Testis (tissue), 3 donors: ENCODE measurements around the gene ATP11A. TPM values are rescaled to one million over a fixed set of nuclear protein-coding genes. Genes with fewer than 3 reads are reported as not detected.

Experiments used
- DNase-seq: peaks from one replicate; pipeline ENCODE4 v3.0.0-alpha.2; 2019
- H3K27ac ChIP-seq, 2 donors: fragments of 200-600 bp; sonication (generic); one replicate each; pipeline ENCODE4 v1.5.1; 2019
- H3K27me3 ChIP-seq: fragments of 200-600 bp; sonication (generic); one replicate; pipeline ENCODE4 v1.5.1; 2019
- H3K36me3 ChIP-seq: fragments of 200-600 bp; sonication (generic); one replicate; pipeline ENCODE4 v1.5.1; 2017; ENCODE audit warnings: low read depth; ENCODE audit errors: missing control alignments
- H3K4me1 ChIP-seq: fragments of 200-600 bp; sonication (generic); one replicate; pipeline ENCODE4 v1.5.1; 2019
- H3K4me3 ChIP-seq, 2 donors: fragments of 200-600 bp; sonication (generic); one replicate each; pipeline ENCODE4 v1.5.1; 2017 to 2019
- H3K9me3 ChIP-seq: fragments of 200-600 bp; sonication (generic); one replicate; pipeline ENCODE4 v1.5.1; 2017
- CTCF ChIP-seq, 3 experiments: fragments of 450-650 bp in 2 of 3; fragments of 200-600 bp in 1 of 3; sonication (generic) in 1 of 3; IDR thresholded peaks; one replicate each; pipeline ENCODE4 v1.5.1; 2016 to 2019; ENCODE audit warnings: antibody characterized with exemption in 3 of 3, mild to moderate bottlenecking in 2 of 3, moderate library complexity in 1 of 3
- POLR2A ChIP-seq: fragments of 450-650 bp; IDR thresholded peaks from one replicate; pipeline ENCODE4 v1.6.1; 2017; ENCODE audit warnings: antibody characterized with exemption, mild to moderate bottlenecking, moderate library complexity
- WGBS, 2 donors: methylation state at CpG; one replicate each; pipeline ENCODE4 v1.1.5; 2018; 5-methylcytosine and 5-hydroxymethylcytosine counted together
- intact Hi-C: fragments of 100-400 bp; cut with DNase I; formaldehyde crosslinking; loops from one replicate; pipeline ENCODE4 v1.15.1; 2023; ENCODE audit warnings: low total_unique reads
- polyA plus RNA-seq: library from polyadenylated mRNA; stranded (reverse); fragments of 350-450 nt; fragmentation: Illumina TruSeq; extraction: RNeasy Lipid Tissue Mini Kit (QIAGEN cat#74804); gene quantifications from one replicate; pipeline ENCODE4 v1.2.3, GENCODE V29; 2014; ENCODE audit warnings: low read depth, low replicate concordance; ENCODE audit not compliant: insufficient read depth
- total RNA-seq, 2 donors: library from RNA; depleted of rRNA; stranded (reverse); fragments of >200 nt; gene quantifications; one replicate each; pipeline ENCODE4 v1.2.3, GENCODE V29; 2016

ATP11A gene
- total and polyA plus RNA-seq, 3 donors from 2014 or later, result 34.4 to 122 (median 112) TPM

- Histone ChIP-seq H3K27me3 (no peaks in the 10 kb centered on the region), H3K27ac (no peak overlapping the region), H3K9me3 (no peaks in the 10 kb centered on the region), H3K4me3 (no peak overlapping the region), H3K36me3 (no peaks in the 10 kb centered on the region), H3K4me1 (peaks cover 9% of the 10 kb centered on the region)
- 80 to 85% methylated on average over 36 of the region's 36 CpGs for WGBS, 2 donors
- no peak for TF ChIP-seq POLR2A
- no peak for TF ChIP-seq CTCF (IDR thresholded peaks at IDR 0.05)
- peak; percentile 41 for DNase-seq
- intact Hi-C loops, result no loop called here
Observed at GRCh38 chr13:112806739-112807652, 117.2 kb downstream of the ATP11A start.

- intact Hi-C loops, result no loop called here
Observed at GRCh38 chr13:112807653-112808376, 118.0 kb downstream of the ATP11A start.

GRCh38 chr13:112808377-112809140 lies 118.7 kb downstream of the ATP11A start:
- intact Hi-C loops, result no loop called here
- H3K27ac ChIP-seq, result no peak overlapping the region
- no peaks in the 10 kb centered on the region for H3K27me3 ChIP-seq
- 95 to 97% methylated on average over 18 to 26 of the region's 26 CpGs for WGBS, 2 donors
- H3K4me1 ChIP-seq, result peaks cover 5% of the 10 kb centered on the region
- H3K4me3 ChIP-seq, result no peak overlapping the region
- TF ChIP-seq POLR2A, result no peak
- TF ChIP-seq CTCF (IDR thresholded peaks at IDR 0.05), result no peak
- no peaks in the 10 kb centered on the region for H3K36me3 ChIP-seq
- no peaks in the 10 kb centered on the region for H3K9me3 ChIP-seq
- DNase-seq, result no peak

More at GRCh38 chr13:112807653-112808376, 118.0 kb downstream of the ATP11A start:
- DNase-seq, result no peak
- no peak overlapping the region for H3K4me3 ChIP-seq
- TF ChIP-seq CTCF (IDR thresholded peaks at IDR 0.05) (no peak), POLR2A (no peak)
- 93 to 94% methylated on average over 15 to 24 of the region's 24 CpGs for WGBS, 2 donors
- no peaks in the 10 kb centered on the region for H3K9me3 ChIP-seq
- H3K27ac ChIP-seq, result no peak overlapping the region
- no peaks in the 10 kb centered on the region for H3K27me3 ChIP-seq
- no peaks in the 10 kb centered on the region for H3K36me3 ChIP-seq
- H3K4me1 ChIP-seq, result peaks cover 12% of the 10 kb centered on the region

GRCh38 chr13:112809332-112810315 lies 119.8 kb downstream of the ATP11A start:
- no peak for DNase-seq
- WGBS, 2 donors, result 93 to 96% methylated on average over 27 to 40 of the region's 40 CpGs
- TF ChIP-seq CTCF (IDR thresholded peaks at IDR 0.05), result no peak
- TF ChIP-seq POLR2A, result no peak
- Histone ChIP-seq H3K27ac (no peak overlapping the region), H3K4me1 (peaks cover 5% of the 10 kb centered on the region), H3K9me3 (no peaks in the 10 kb centered on the region), H3K27me3 (no peaks in the 10 kb centered on the region), H3K36me3 (no peaks in the 10 kb centered on the region), H3K4me3 (no peak overlapping the region)
- intact Hi-C loops, result no loop called here
